Left ventricle myocardium inferior (tissue), 1 donor: ENCODE results near the gene MMEL1. TPM values are rescaled to one million over a fixed set of nuclear protein-coding genes. Genes with fewer than 3 reads are reported as not detected.

Source experiments
- DNase-seq: peaks from one replicate; pipeline ENCODE4 v3.0.0-alpha.2; 2020
- H3K27ac ChIP-seq: fragments of 200-600 bp; replicated peaks from 2 replicates; pipeline ENCODE4 v1.8.0; 2021
- H3K27me3 ChIP-seq: fragments of 200-600 bp; 2 replicates; pipeline ENCODE4 v1.8.0; 2021; ENCODE audit warnings: low read depth
- H3K36me3 ChIP-seq: fragments of 200-600 bp; 2 replicates; pipeline ENCODE4 v1.8.0; 2021
- H3K4me1 ChIP-seq: fragments of 200-600 bp; 2 replicates; pipeline ENCODE4 v1.8.0; 2021
- H3K4me3 ChIP-seq: fragments of 200-600 bp; 2 replicates; pipeline ENCODE4 v1.8.0; 2021; ENCODE audit warnings: mild to moderate bottlenecking, moderate library complexity
- H3K9me3 ChIP-seq: fragments of 200-600 bp; replicated peaks from 2 replicates; pipeline ENCODE4 v1.8.0; 2021
- CTCF ChIP-seq: fragments of 200-600 bp; IDR thresholded peaks from 2 replicates; pipeline ENCODE4 v1.8.0; 2021; ENCODE audit warnings: antibody characterized with exemption, mild to moderate bottlenecking, borderline replicate concordance
- intact Hi-C: fragments of 100-400 bp; cut with micrococcal nuclease; formaldehyde crosslinking; loops from one replicate; pipeline ENCODE4 v1.11.0; 2022
- total RNA-seq: library from RNA; stranded (reverse); fragmentation: NEBNext Ultra II Directional; extraction: Animal tissue kit (Norgen Biotek cat#: 25700); gene quantifications from one replicate; pipeline ENCODE4 v1.2.1, GENCODE V29; 2021
- donor health status: DM: no; HTN: yes; CAD: no; lungs with severe emphysema.

MMEL1 gene
- total RNA-seq, 1 donor from 2014 or later = 0.82 TPM

- no peak for DNase-seq
Observed at GRCh38 chr1:2561898-2562895, 70.6 kb downstream of the MMEL1 start.

GRCh38 chr1:2561446-2561845 lies 71.4 kb downstream of the MMEL1 start:
- H3K4me3 ChIP-seq = no peak overlapping the region
- intact Hi-C loops = no loop called here
- TF ChIP-seq CTCF = no peak
- peaks cover 35% of the 10 kb centered on the region for H3K36me3 ChIP-seq
- no peak for DNase-seq
- peaks cover 19% of the 10 kb centered on the region for H3K27me3 ChIP-seq
- no peaks in the 10 kb centered on the region for H3K9me3 ChIP-seq
- H3K4me1 ChIP-seq = peaks cover 38% of the 10 kb centered on the region
- no peak overlapping the region for H3K27ac ChIP-seq

More at GRCh38 chr1:2561898-2562895, 70.6 kb downstream of the MMEL1 start:
- Histone ChIP-seq H3K27ac (no peak overlapping the region), H3K36me3 (peaks cover 35% of the 10 kb centered on the region), H3K27me3 (peaks cover 23% of the 10 kb centered on the region), H3K9me3 (no peaks in the 10 kb centered on the region), H3K4me3 (no peak overlapping the region), H3K4me1 (peaks cover 31% of the 10 kb centered on the region)
- peak; percentile 42 for TF ChIP-seq CTCF
- intact Hi-C loops = no loop called here

- intact Hi-C loops = no loop called here
- Histone ChIP-seq H3K27me3 (peaks cover 10% of the 10 kb centered on the region), H3K36me3 (peaks cover 35% of the 10 kb centered on the region), H3K9me3 (no peaks in the 10 kb centered on the region), H3K4me1 (peaks cover 48% of the 10 kb centered on the region), H3K4me3 (no peak overlapping the region), H3K27ac (no peak overlapping the region)
- DNase-seq = no peak
- TF ChIP-seq CTCF = no peak
Observed at GRCh38 chr1:2560299-2561073, 72.3 kb downstream of the MMEL1 start.

GRCh38 chr1:2559509-2560298 lies 73.1 kb downstream of the MMEL1 start:
- Histone ChIP-seq H3K27me3 (peaks cover 4% of the 10 kb centered on the region), H3K27ac (no peak overlapping the region), H3K4me1 (peaks cover 51% of the 10 kb centered on the region), H3K9me3 (no peaks in the 10 kb centered on the region), H3K36me3 (peaks cover 35% of the 10 kb centered on the region), H3K4me3 (no peak overlapping the region)
- no peak for DNase-seq
- intact Hi-C loops = no loop called here
- no peak for TF ChIP-seq CTCF

GRCh38 chr1:2558861-2559260 lies 74.0 kb downstream of the MMEL1 start:
- intact Hi-C loops = no loop called here
- H3K36me3 ChIP-seq = peaks cover 35% of the 10 kb centered on the region

More at GRCh38 chr1:2558861-2559260, 74.0 kb downstream of the MMEL1 start:
- Histone ChIP-seq H3K4me3 (no peak overlapping the region), H3K9me3 (no peaks in the 10 kb centered on the region), H3K27me3 (peaks cover 9% of the 10 kb centered on the region), H3K27ac (no peak overlapping the region), H3K4me1 (peaks cover 59% of the 10 kb centered on the region)
- TF ChIP-seq CTCF = no peak
- no peak for DNase-seq
